GM12878 (cell line): ENCODE results near the gene SYNPO. TPM values are rescaled to one million over a fixed set of nuclear protein-coding genes. Genes with fewer than 3 reads are reported as not detected.

Experiments used
- ATAC-seq: fragments of 200-7000 bp; cut with Tn5 transposase; 3 replicates; pipeline ENCODE4 v1.9.1; 2020; ENCODE audit warnings: mild to moderate bottlenecking, moderate library complexity
- BruUV-seq: library from RNA; stranded (reverse); fragments of 400-500 nt; replicated peaks from 2 replicates; lab custom pipeline; 2021; lab: Mats Ljungman, UMichigan
- CTCF ChIA-PET: fragments of 300-600 bp; sonication (Branson Sonifier 250); formaldehyde crosslinking; extraction: SDS; loops from one replicate; lab custom pipeline; 2021; ENCODE audit warnings: inconsistent platforms; lab: Yijun Ruan, JAX
- POLR2A ChIA-PET: fragments of 350-600 bp; formaldehyde crosslinking; extraction: SDS; loops from one replicate; lab custom pipeline; 2021; ENCODE audit warnings: inconsistent platforms; lab: Charles Lee
- RAD21 ChIA-PET: fragments of 300-600 bp; sonication (Branson Sonifier 250); formaldehyde crosslinking; loops from one replicate; lab custom pipeline; 2023; ENCODE audit warnings: antibody characterized with exemption; ENCODE audit not compliant: unreplicated experiment; lab: Charles Lee
- SMC1A ChIA-PET: fragments of 300-600 bp; sonication (Branson Sonifier 250); formaldehyde crosslinking; loops from one replicate; lab custom pipeline; 2023; ENCODE audit not compliant: unreplicated experiment, uncharacterized antibody; lab: Charles Lee
- DNase-seq: peaks from one replicate; pipeline ENCODE4 v3.0.0-alpha.2; 2011; ENCODE audit warnings: low read depth, low spot score
- FAIRE-seq: peaks from 3 replicates; lab custom pipeline; 2011; peaks lifted over from hg19 to GRCh38; lab: Jason Lieb, UNC
- H2AFZ ChIP-seq: 2 replicates; pipeline ENCODE4 v1.6.0; 2011; ENCODE audit warnings: low read depth, low read length, control low read depth; ENCODE audit not compliant: control insufficient read depth
- H3K27ac ChIP-seq: 2 replicates; pipeline ENCODE4 v1.5.1; 2011; ENCODE audit warnings: control low read depth; ENCODE audit not compliant: control insufficient read depth, insufficient read depth
- H3K27me3 ChIP-seq, 2 experiments: replicated peaks in 1 of 2; 2 replicates each; pipeline versions ENCODE4 v1.6.0 to v1.6.1; 2011; ENCODE audit warnings: low read length in 1 of 2; ENCODE audit not compliant: control insufficient read depth in 2 of 2, insufficient read depth in 2 of 2
- H3K36me3 ChIP-seq, 2 experiments: 2 replicates each; pipeline ENCODE4 v1.5.1; 2011; ENCODE audit warnings: low read length in 1 of 2; ENCODE audit not compliant: control insufficient read depth in 2 of 2, insufficient read depth in 2 of 2
- H3K4me1 ChIP-seq: 2 replicates; pipeline ENCODE4 v1.6.1; 2011; ENCODE audit warnings: mild to moderate bottlenecking, low read length, moderate library complexity, mixed read lengths; ENCODE audit not compliant: control insufficient read depth, insufficient read depth
- H3K4me2 ChIP-seq: 2 replicates; pipeline ENCODE4 v1.6.0; 2011; ENCODE audit warnings: control low read depth; ENCODE audit not compliant: control insufficient read depth, insufficient read depth
- H3K4me3 ChIP-seq: fragments of 200-600 bp; sonication (generic); 2 replicates; pipeline ENCODE4 v1.5.1; 2016
- H3K79me2 ChIP-seq: 2 replicates; pipeline ENCODE4 v1.6.0; 2011; ENCODE audit warnings: low read length; ENCODE audit not compliant: control insufficient read depth, insufficient read depth
- H3K9ac ChIP-seq: 2 replicates; pipeline ENCODE4 v1.8.0; 2011; ENCODE audit warnings: low read length, control low read depth, mixed read lengths; ENCODE audit not compliant: control insufficient read depth, insufficient read depth
- H3K9me3 ChIP-seq: replicated peaks from 3 replicates; pipeline ENCODE4 v1.5.1; 2011; ENCODE audit warnings: mild to moderate bottlenecking, low read length; ENCODE audit not compliant: control insufficient read depth, insufficient read depth
- H4K20me1 ChIP-seq: 2 replicates; pipeline ENCODE4 v1.6.0; 2011; ENCODE audit not compliant: control insufficient read depth, insufficient read depth
- ELK1 ChIP-seq: IDR thresholded peaks from 2 replicates; pipeline ENCODE4 v1.6.1; 2012; ENCODE audit warnings: low read depth, low read length, improper control_type of control experiment
- MAX ChIP-seq: IDR thresholded peaks from 2 replicates; pipeline ENCODE4 v1.6.1; 2012; ENCODE audit warnings: low read depth, low read length, improper control_type of control experiment
- MTA2 ChIP-seq: fragments of 450-650 bp; IDR thresholded peaks from 2 replicates; pipeline ENCODE4 v1.6.1; 2016; ENCODE audit warnings: low read depth, mild to moderate bottlenecking, moderate library complexity
- NRF1 ChIP-seq: conservative IDR thresholded peaks from 2 replicates; pipeline ENCODE4 v1.6.1; 2011; ENCODE audit warnings: mild to moderate bottlenecking, low read depth, low read length, improper control_type of control experiment
- RAD21 ChIP-seq: IDR thresholded peaks from 2 replicates; pipeline ENCODE4 v1.6.1; 2011; ENCODE audit warnings: mild to moderate bottlenecking, low read depth, low read length, moderate library complexity; ENCODE audit not compliant: insufficient read depth
- RFX5 ChIP-seq: IDR thresholded peaks from 2 replicates; pipeline ENCODE4 v1.6.1; 2011; ENCODE audit warnings: low read depth, low read length, improper control_type of control experiment
- WGBS: methylation state at CpG from one replicate; pipeline ENCODE4 v1.1.6; 2016; ENCODE audit warnings: low lambda C conversion rate; ENCODE audit not compliant: insufficient replicate concordance, insufficient coverage; ENCODE audit errors: missing lambda C conversion rate; 5-methylcytosine and 5-hydroxymethylcytosine counted together
- in situ Hi-C: fragments of 300-500 bp; cut with MboI; formaldehyde crosslinking; loops from 9 replicates; pipeline ENCODE4 v1.14.3; 2018; ENCODE audit warnings: mixed read lengths
- intact Hi-C: fragments of 100-400 bp; cut with micrococcal nuclease; formaldehyde crosslinking; loops from one replicate; pipeline ENCODE4 v1.14.2; 2022; ENCODE audit not compliant: unreplicated experiment
- polyA plus RNA-seq, 11 experiments: library from polyadenylated mRNA; depleted of rRNA in 4 of 11; unstranded in 6 of 11; stranded (reverse) in 5 of 11; fragments of >200 nt; fragmentation: Nextera tagmentation in 4 of 11; fragmentation: Illumina TruSeq in 1 of 11; extraction: Ambion mirVana in 4 of 11; extraction: Trizol in 1 of 11; gene quantifications; 1 replicate in 1 of 11; 2 replicates in 10 of 11; pipeline versions ENCODE4 v1.2.1 to v1.2.3, GENCODE V29; 2011 to 2016; ENCODE audit warnings: inconsistent platforms in 2 of 11, missing spikeins in 2 of 11, low read depth in 1 of 11
- total RNA-seq, 4 experiments: library from RNA; depleted of rRNA in 3 of 4; stranded (reverse); fragments of >200 nt in 3 of 4; fragmentation: Illumina TruSeq in 1 of 4; extraction: Trizol in 1 of 4; gene quantifications; 2 replicates each; pipeline versions ENCODE4 v1.2.1 to v1.2.3, GENCODE V29; 2013 to 2021

Gene SYNPO
- total and polyA plus RNA-seq, 10 of the 15 experiments (the other 5 are each of a cell fraction or from before 2014, with no cell fraction given) = 0.77 to 21.0 (median 3.9) TPM

GRCh38 chr5:150649108-150650020, 8.9 kb downstream of the SYNPO start:
- no peak overlapping the region for H3K9ac ChIP-seq
- no peak for ATAC-seq
- H3K27ac ChIP-seq = no peak overlapping the region
- no peak for TF ChIP-seq MTA2
- no peak for TF ChIP-seq MAX
- no peak for TF ChIP-seq RFX5
- TF ChIP-seq ELK1 = no peak
- TF ChIP-seq RAD21 = no peak
- no peak for TF ChIP-seq NRF1
- ChIA-PET RAD21 (no interaction called here), CTCF (interaction anchor here (0.7 to 1.6 kb wide), 2 partner anchors 83 to 90 kb away, joined by 3 to 5 read pairs; no protein-coding TSS in a partner anchor), SMC1A (no interaction called here), POLR2A (no interaction called here)
- no peaks in the 10 kb centered on the region for H3K9me3 ChIP-seq
- no peaks in the 10 kb centered on the region for H4K20me1 ChIP-seq
- no peak for FAIRE-seq
- no peak overlapping the region for H3K4me3 ChIP-seq
- H2AFZ ChIP-seq = no peak overlapping the region
- H3K27me3 ChIP-seq = no peaks in the 10 kb centered on the region
- no peak for DNase-seq
- intact Hi-C loops (loop anchor here (10.0 kb wide), 1 partner anchor 195 kb away; no protein-coding TSS in a partner anchor), in situ Hi-C loops (loop anchor here (5.0 to 10.0 kb wide), 2 partner anchors 87 to 195 kb away; no protein-coding TSS in a partner anchor)
- no peaks in the 10 kb centered on the region for H3K79me2 ChIP-seq
- H3K36me3 ChIP-seq = no peaks in the 10 kb centered on the region
- H3K4me1 ChIP-seq = 0 out of 2 replicates have a peak, but pooled peaks cover 3% of the 10 kb centered on the region
- H3K4me2 ChIP-seq = no peak overlapping the region
- no TSS peak for BruUV-seq
- WGBS = 88% methylated on average over 37 of the region's 46 CpGs
